Kidney epithelial cell (primary cell): ENCODE measurements around the gene ADCYAP1R1. TPM values are rescaled to one million over a fixed set of nuclear protein-coding genes. Genes with fewer than 3 reads are reported as not detected.

Experiments
- DNase-seq: peaks from one replicate; pipeline ENCODE4 v3.0.0-alpha.2; 2010; ENCODE audit warnings: low read depth
- H3K27me3 ChIP-seq: 2 replicates; pipeline ENCODE4 v1.6.0; 2011; ENCODE audit warnings: low read length; ENCODE audit not compliant: control insufficient read depth, insufficient read depth
- H3K36me3 ChIP-seq: 2 replicates; pipeline ENCODE4 v1.5.1; 2011; ENCODE audit warnings: low read length; ENCODE audit not compliant: control insufficient read depth, insufficient read depth
- H3K4me3 ChIP-seq: 2 replicates; pipeline ENCODE4 v1.5.1; 2011; ENCODE audit warnings: low read depth, mild to moderate bottlenecking, control low read depth, low read length
- CTCF ChIP-seq: IDR thresholded peaks from 2 replicates; pipeline ENCODE4 v1.5.1; 2011; ENCODE audit warnings: mild to moderate bottlenecking, moderate library complexity, low read length, control low read depth, inconsistent platforms; ENCODE audit not compliant: insufficient read depth, poor library complexity, severe bottlenecking
- total RNA-seq: library from RNA; depleted of rRNA; stranded (reverse); fragments of >200 nt; gene quantifications from 2 replicates; pipeline ENCODE4 v1.2.3, GENCODE V29; 2015

The ADCYAP1R1 gene
- total RNA-seq, 1 donor from 2014 or later = not detected

DNA sequence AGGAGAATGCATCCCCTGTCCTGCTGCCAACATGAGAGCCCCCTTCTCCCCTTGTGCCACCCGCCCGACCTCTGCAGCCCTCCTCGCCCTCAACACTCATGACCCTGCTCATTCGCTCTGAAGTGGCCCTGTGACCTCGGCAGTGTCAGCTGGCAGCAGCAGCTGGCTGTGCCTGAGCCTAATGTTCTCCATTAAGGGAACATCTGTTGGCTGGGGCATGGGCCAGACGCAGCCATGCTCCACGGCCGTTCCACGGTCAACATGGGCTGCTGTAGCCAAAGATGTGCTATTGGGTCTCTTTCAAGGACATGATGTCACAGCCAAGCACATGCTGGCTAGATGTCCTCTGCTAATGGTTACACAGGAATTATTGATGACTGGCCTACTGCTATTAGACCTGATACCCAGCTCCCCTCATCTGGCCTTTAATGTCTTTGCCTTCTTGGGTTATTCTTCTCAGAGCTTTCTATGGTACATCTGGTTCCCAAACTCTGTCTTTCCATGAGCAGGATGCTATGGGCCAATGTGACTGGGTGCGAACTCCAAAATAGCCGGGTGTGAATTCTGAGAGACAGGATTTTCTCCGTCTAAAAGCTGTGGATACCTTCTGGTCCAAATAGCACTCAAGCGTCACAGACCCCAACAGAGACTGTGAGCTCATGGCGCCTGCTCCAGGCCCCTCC lies 22.4 kb downstream of the ADCYAP1R1 start:
- no peak overlapping the region for H3K4me3 ChIP-seq
- no peak for TF ChIP-seq CTCF
- H3K27me3 ChIP-seq = no peaks in the 10 kb centered on the region
- no peaks in the 10 kb centered on the region for H3K36me3 ChIP-seq
- no peak for DNase-seq

DNA sequence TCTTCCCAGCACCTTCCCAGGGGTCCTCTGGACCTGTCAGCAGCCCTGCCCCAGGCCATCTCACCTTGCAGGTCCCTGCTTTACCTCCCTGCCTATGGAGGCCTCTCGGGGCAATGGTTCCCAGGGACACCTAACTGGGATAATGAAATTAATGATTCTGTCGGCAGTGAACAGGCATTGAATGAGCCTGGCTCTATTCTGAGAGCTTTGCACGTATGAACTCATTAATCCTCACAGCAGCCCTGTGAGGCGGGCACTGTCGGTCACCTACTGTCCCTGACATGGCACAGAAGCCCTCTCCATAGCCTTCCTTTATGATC lies 22.9 kb downstream of the ADCYAP1R1 start:
- no peak for TF ChIP-seq CTCF
- DNase-seq = no peak
- Histone ChIP-seq H3K27me3 (no peaks in the 10 kb centered on the region), H3K36me3 (no peaks in the 10 kb centered on the region), H3K4me3 (no peak overlapping the region)

GRCh38 chr7:31076051-31076450 lies 23.9 kb downstream of the ADCYAP1R1 start:
- no peak for TF ChIP-seq CTCF
- H3K27me3 ChIP-seq = no peaks in the 10 kb centered on the region
- no peak for DNase-seq
- no peaks in the 10 kb centered on the region for H3K36me3 ChIP-seq
- H3K4me3 ChIP-seq = no peak overlapping the region

GRCh38 chr7:31076641-31077310 lies 24.7 kb downstream of the ADCYAP1R1 start:
- Histone ChIP-seq H3K36me3 (no peaks in the 10 kb centered on the region), H3K27me3 (no peaks in the 10 kb centered on the region), H3K4me3 (no peak overlapping the region)
- no peak for TF ChIP-seq CTCF
- no peak for DNase-seq

- H3K36me3 ChIP-seq = no peaks in the 10 kb centered on the region
- TF ChIP-seq CTCF = no peak
Observed at GRCh38 chr7:31077484-31078362, 25.6 kb downstream of the ADCYAP1R1 start.

More at GRCh38 chr7:31077484-31078362, 25.6 kb downstream of the ADCYAP1R1 start:
- DNase-seq = no peak
- Histone ChIP-seq H3K27me3 (no peaks in the 10 kb centered on the region), H3K4me3 (no peak overlapping the region)
